HG02840 (cell line): ENCODE results near the gene PRSS50.
"Not testable (repeated sequence)": the region's sequence is repeated elsewhere in the genome, so short reads cannot be mapped to it uniquely, and the experiment has no call there.

Experiments used
- ATAC-seq: cut with Tn5 transposase; IDR thresholded peaks from one replicate; pipeline ENCODE4 v1.9.1; 2021; ENCODE audit warnings: mild to moderate bottlenecking, moderate library complexity, moderate number of reproducible peaks; ENCODE audit not compliant: unreplicated experiment, low FRiP score

The PRSS50 gene

GRCh38 chr3:46710229-46710628 lies 7.4 kb downstream of the PRSS50 start:
- no peak for ATAC-seq

GRCh38 chr3:46709721-46710120 lies 7.9 kb downstream of the PRSS50 start:
- ATAC-seq, result no peak

- ATAC-seq, result no peak
Measured at GRCh38 chr3:46709157-46709654, 8.5 kb downstream of the PRSS50 start.

- ATAC-seq, result no peak
Measured at GRCh38 chr3:46708401-46709156, 9.1 kb downstream of the PRSS50 start.

- no peak for ATAC-seq
Measured at GRCh38 chr3:46707601-46708011, 10.1 kb downstream of the PRSS50 start.

GRCh38 chr3:46706771-46707582 lies 10.7 kb downstream of the PRSS50 start:
- ATAC-seq, result no peak

GRCh38 chr3:46705751-46706552 lies 11.7 kb downstream of the PRSS50 start:
- no peak for ATAC-seq

- ATAC-seq, result no peak
Measured at GRCh38 chr3:46705022-46705530, 12.6 kb downstream of the PRSS50 start.

- not testable (repeated sequence) for ATAC-seq
Measured at GRCh38 chr3:46704346-46704745, 13.3 kb downstream of the PRSS50 start.

- no peak for ATAC-seq
Measured at GRCh38 chr3:46703013-46703520, 14.6 kb downstream of the PRSS50 start.

- ATAC-seq, result no peak
Measured at GRCh38 chr3:46702246-46703012, 15.2 kb downstream of the PRSS50 start.

GRCh38 chr3:46701181-46701939 lies 16.3 kb downstream of the PRSS50 start, which contains the start of gene TMIE:
Gene TMIE, plus strand, starts transcription at chr3:46701392. Its CDS starts 96 bp downstream, at chr3:46701488.
- ATAC-seq, result no peak

GRCh38 chr3:46700772-46701171 lies 16.9 kb downstream of the PRSS50 start:
- no peak for ATAC-seq

GRCh38 chr3:46699676-46700523 lies 17.8 kb downstream of the PRSS50 start:
- no peak for ATAC-seq

- ATAC-seq, result no peak
Measured at GRCh38 chr3:46695962-46696894, 21.4 kb downstream of the PRSS50 start.

GRCh38 chr3:46695177-46695961 lies 22.3 kb downstream of the PRSS50 start:
- no peak for ATAC-seq
